GM18507 (cell line): Measurements from ENCODE around the gene NRIP3.
A peak's percentile ranks its signal among the peaks of the same experiment; 100 is the strongest.
"Not testable (repeated sequence)": the region's sequence is repeated elsewhere in the genome, so short reads cannot be mapped to it uniquely, and the experiment has no call there.

ENCODE experiments used
- DNase-seq: peaks from one replicate; pipeline ENCODE4 v3.0.0; 2011; ENCODE audit warnings: low read depth; ENCODE audit not compliant: insufficient read length; ENCODE audit errors: extremely low spot score
- FAIRE-seq: peaks from 2 replicates; lab custom pipeline; 2011; peaks lifted over from hg19 to GRCh38; lab: Jason Lieb, UNC

The NRIP3 gene

GRCh38 chr11:8937159-8937558, 66.6 kb downstream of the NRIP3 start:
- FAIRE-seq, result peak; percentile 29
- peak; percentile 8 for DNase-seq

- not testable (repeated sequence) for DNase-seq, FAIRE-seq
Observed at GRCh38 chr11:8935789-8936188, 68.0 kb downstream of the NRIP3 start.

DNA sequence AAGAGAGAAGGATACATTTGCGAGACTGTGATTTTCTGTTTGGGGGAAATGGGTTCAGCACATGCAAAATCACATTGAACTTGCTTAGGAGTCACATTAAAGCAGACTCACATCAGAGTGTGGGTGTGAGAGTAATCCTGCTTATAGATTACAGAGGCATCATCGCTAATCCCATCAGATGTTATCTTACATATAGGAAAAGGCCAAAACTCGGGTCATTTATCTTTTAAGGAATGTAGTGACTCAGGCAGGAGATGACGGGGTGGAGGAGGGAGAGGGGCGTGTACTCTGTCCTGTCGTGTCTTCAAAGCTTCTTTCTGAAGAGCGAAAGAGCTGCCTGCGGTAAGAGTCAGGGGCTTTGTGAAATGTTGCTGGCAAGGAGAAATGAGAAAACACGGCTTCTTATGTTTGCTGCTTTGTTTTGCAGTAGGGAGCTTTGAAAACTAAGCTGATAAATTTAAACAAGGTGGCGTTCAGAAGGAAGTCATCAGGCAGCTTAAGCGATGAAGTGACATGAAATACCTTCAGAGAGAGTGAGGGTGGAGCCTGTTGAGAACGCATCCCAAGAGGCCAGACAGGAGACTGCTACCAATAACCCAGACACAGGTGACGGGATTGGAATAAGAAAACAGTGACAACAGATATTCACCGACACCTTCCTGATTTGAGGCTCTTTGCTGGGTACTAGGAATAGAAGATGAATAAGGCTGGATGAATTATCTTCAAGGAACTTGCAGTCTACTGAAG, 68.9 kb downstream of the NRIP3 start:
- DNase-seq (no peak), FAIRE-seq (no peak)

- no peak for FAIRE-seq
- no peak for DNase-seq
Observed at GRCh38 chr11:8933931-8934330, 69.9 kb downstream of the NRIP3 start.

DNA sequence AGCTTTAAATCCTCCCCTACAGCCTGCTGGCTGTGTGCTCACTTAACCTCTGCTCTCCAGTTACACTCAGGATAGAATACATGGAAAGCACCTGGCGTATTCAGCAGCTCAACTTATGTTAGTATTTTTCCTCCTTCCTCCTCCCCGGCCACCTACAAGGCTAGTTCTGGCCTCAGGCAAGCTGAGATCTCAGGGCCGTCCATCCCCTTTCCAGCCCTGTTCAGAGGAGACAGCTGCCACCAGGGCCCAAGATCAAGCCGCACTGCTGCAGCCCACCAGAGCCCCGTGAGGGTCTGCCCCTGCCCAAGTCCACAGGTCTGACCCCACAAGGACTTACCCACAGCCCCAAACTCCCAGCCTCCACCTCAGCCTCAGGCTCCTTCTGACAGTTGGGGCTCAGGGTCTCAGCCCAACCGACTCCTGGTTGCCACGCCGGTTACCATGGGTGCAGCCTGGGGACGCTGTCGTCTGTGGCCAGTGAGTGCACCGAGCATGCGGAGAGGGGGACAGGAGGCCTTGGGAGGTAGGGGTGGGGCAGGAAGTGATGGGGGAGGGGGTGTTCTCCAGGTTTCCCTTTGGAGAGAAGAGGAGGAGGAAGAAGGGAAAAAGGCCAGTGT, 71.1 kb downstream of the NRIP3 start, which contains the start of gene C11orf16:
C11orf16 (minus strand) TSS at position 384 of the 617 bp plus-strand sequence. CDS start 639 bp downstream, outside the sequence.
- no peak for DNase-seq
- FAIRE-seq, result no peak
